Cardiac atrium fibroblast (primary cell): ENCODE results near the gene NDUFA6. TPM values are rescaled to one million over a fixed set of nuclear protein-coding genes. Genes with fewer than 3 reads are reported as not detected.

Experiments
- total RNA-seq: library from RNA; depleted of rRNA; stranded (reverse); fragments of >200 nt; gene quantifications from 2 replicates; pipeline ENCODE4 v1.2.3, GENCODE V29; 2015

Gene NDUFA6
- 37.7 and 42.4 TPM in 2 replicates for total RNA-seq

GRCh38 chr22:42090596-42091454, at the start of gene NDUFA6:
NDUFA6 (minus strand) TSS chr22:42090772; CDS start chr22:42090744, 28 bp downstream.

GRCh38 chr22:42130639-42131431, 40.3 kb upstream of the NDUFA6 start, which contains the start of gene CYP2D6:
CYP2D6 (minus strand) TSS chr22:42130810; CDS start chr22:42130791, 19 bp downstream.

GRCh38 chr22:42079319-42080251, 11.0 kb downstream of the NDUFA6 start, which contains the start of gene SMDT1:
SMDT1 (plus strand) TSS chr22:42079700; CDS start chr22:42079769, 69 bp downstream.

GRCh38 chr22:42074132-42074811, 16.3 kb downstream of the NDUFA6 start, which contains the start of gene PHETA2:
PHETA2 (plus strand) TSS chr22:42074248; CDS start chr22:42077294, 3,046 bp downstream.

GRCh38 chr22:42070517-42071422, 19.8 kb downstream of the NDUFA6 start, which contains the start of gene NAGA:
NAGA (minus strand) TSS chr22:42070812; CDS start chr22:42070297, 515 bp downstream.

Other genes with a start within 250 kb of the NDUFA6 start
- gene SHISA8, start 175.7 kb downstream of the NDUFA6 start, total RNA-seq: not detected in 2 replicates
- gene TNFRSF13C, start 164.0 kb downstream of the NDUFA6 start, total RNA-seq: not detected in 2 replicates
- 3.7 and 9.6 TPM in 2 replicates for gene CENPM, start 143.6 kb downstream of the NDUFA6 start, total RNA-seq
- gene SEPTIN3, start 121.3 kb downstream of the NDUFA6 start, total RNA-seq: not detected in 2 replicates
- gene WBP2NL, start 92.0 kb downstream of the NDUFA6 start, total RNA-seq: not detected in 2 replicates
- 22.6 and 24.6 TPM in 2 replicates for gene NAGA, start 20.0 kb downstream of the NDUFA6 start, total RNA-seq
- gene PHETA2, start 16.5 kb downstream of the NDUFA6 start, total RNA-seq: 15.4 and 17.3 TPM in 2 replicates
- 0.81 and 7.8 TPM in 2 replicates for gene SMDT1, start 11.1 kb downstream of the NDUFA6 start, total RNA-seq
- 0.18 TPM in 1 of 2 replicates, not detected in the other for gene CYP2D6, start 40.0 kb upstream of the NDUFA6 start, total RNA-seq
- 14.1 and 17.8 TPM in 2 replicates for gene TCF20, start 179.9 kb upstream of the NDUFA6 start, total RNA-seq